Fibroblast of skin of left quadriceps (primary cell): ENCODE results near the gene TSFM.

Source experiments
- DNase-seq, 2 experiments: peaks; one replicate each; pipeline ENCODE4 v3.0.0-alpha.2; 2013; ENCODE audit warnings: low read depth in 2 of 2

The TSFM gene

GRCh38 chr12:57782608-57783465 is at the start of gene TSFM:
TSFM (plus strand) TSS chr12:57782787; CDS start chr12:57782802, 15 bp downstream.
- DNase-seq: peak; percentile 82 to 85

- DNase-seq: no peak
These were observed 48.7 kb upstream of the TSFM start for GRCh38 chr12:57733928-57734327.

- DNase-seq: no peak
These were observed 48.0 kb upstream of the TSFM start for GRCh38 chr12:57734591-57734990.

GRCh38 chr12:57735198-57735855 is 47.3 kb upstream of the TSFM start:
- DNase-seq: no peak

DNA sequence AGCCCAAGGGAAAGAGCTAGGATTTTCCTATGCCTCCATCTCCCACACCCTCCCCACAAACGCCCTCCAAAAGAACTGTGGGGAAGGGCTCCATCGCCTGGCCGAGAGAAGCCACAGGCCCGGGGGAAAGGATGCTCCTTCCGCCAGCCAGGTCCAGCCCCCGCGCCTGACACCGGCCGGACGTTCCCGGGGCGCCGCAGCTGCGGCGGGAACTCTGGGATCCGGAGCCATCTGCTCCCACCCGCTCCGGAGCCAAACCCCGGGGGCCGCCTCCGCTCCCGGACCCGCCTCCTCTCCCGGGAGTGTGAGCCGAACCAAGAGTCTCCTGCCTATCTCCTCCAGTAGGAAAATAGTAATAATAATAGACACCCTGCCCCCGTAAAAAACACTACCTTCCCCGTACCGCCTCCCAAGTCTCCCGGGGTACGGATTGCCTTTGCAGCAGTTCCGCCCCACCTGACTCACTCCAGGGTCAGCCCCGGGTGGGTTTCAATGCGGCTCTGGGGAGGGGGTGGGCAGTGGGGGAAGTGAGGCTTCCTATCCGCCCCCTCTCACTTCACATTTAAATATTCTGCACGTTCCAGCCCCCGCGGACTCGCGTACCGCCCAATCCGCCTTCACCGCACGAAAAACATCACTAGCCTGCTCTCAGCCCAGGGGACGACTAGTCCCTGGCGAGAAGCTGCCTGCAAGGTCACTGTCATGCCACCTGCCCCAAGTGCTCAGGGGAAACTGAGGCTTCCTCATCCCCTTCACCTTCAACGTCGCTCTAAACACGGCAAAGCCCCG is 46.4 kb upstream of the TSFM start:
- DNase-seq: no peak

DNA sequence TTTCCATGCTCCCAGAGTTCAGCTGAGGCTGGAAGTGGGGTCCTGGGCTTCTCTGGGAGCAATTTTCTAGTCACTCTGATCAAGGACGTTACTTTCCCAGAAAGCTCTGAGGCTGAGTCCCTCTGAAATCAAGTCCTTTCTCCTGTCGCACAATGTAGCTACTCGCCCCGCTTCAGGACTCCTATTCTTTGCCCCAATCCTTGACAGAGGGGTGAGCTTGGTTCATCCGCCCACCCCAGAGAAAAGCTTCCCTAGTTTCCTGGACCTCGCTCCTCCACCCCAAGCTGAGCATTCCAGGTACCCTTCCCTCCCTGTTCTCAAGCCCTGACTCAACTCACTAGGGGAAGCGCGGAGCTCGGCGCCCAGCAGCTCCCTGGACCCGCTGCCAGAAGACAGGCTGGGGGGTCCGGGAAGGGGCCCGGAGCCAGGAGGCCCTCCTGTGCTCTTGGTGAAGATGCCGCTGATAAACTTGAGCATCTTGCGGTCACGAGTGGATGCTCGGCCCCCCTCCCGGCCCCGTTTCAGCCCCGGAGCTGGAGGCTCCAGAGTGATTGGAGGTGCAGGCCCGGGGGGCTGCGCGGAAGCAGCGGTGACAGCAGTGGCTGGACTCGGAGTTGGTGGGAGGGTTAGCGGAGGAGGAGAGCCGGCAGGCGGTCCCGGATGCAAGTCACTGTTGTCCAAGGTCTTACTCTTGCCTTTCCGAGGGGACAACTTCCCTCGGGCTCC is 45.7 kb upstream of the TSFM start:
- DNase-seq: no peak

GRCh38 chr12:57737467-57738460 is 44.8 kb upstream of the TSFM start:
- no peak for DNase-seq

DNA sequence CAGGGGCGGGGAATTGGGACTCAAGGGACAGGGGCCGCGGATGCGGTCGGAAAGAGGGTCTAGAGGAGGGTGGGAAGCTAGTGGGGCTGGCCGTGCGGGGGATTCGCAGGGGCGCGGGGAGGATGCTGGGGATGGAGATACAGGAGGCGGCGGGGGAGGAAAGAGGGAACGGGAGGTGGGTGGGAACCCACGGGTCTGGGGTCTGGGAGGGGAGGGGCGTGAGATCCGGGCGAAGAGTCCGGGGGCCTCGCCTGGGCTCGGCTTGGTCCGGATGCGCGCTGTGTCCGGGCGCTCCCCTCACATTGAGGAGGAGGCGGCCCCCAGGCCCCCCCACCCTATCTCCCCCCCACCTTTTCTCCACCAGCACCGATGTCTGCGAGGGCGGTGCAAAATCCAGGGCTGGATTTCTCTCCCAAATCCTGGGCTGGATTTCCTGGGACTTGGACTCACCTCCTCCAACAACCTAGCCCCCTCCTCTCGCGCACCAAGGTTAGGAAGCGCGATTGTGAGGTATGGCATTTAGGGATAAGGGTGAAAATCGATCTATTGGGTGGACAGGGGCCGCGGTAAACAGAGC is 43.8 kb upstream of the TSFM start, which contains the start of gene AGAP2:
Gene AGAP2 (minus strand): TSS at position 82 of the 577 bp plus-strand sequence. CDS start 496 bp downstream, outside the sequence.
- DNase-seq: no peak

DNA sequence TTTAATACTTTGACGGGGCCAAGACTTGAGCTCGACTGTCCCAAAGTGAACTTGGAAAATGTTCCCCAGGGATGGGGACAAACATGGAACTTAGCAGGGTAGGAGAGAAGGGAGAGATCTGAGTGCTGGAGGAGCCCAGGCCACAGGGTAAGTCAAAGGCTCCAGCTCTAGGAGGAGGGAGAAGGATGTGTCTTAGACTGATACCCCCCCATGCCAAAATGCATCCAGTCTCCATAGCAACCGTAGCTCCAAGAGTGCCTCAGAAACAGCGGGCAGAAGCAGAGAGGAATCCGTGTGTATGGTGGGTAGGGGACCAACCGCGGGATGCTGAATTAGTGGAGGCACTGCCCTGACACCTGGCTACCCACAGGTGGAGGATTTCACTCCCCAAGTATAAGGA is 43.2 kb upstream of the TSFM start:
- DNase-seq: no peak

- no peak for DNase-seq
These were observed 42.6 kb upstream of the TSFM start for GRCh38 chr12:57739914-57740538.

DNA sequence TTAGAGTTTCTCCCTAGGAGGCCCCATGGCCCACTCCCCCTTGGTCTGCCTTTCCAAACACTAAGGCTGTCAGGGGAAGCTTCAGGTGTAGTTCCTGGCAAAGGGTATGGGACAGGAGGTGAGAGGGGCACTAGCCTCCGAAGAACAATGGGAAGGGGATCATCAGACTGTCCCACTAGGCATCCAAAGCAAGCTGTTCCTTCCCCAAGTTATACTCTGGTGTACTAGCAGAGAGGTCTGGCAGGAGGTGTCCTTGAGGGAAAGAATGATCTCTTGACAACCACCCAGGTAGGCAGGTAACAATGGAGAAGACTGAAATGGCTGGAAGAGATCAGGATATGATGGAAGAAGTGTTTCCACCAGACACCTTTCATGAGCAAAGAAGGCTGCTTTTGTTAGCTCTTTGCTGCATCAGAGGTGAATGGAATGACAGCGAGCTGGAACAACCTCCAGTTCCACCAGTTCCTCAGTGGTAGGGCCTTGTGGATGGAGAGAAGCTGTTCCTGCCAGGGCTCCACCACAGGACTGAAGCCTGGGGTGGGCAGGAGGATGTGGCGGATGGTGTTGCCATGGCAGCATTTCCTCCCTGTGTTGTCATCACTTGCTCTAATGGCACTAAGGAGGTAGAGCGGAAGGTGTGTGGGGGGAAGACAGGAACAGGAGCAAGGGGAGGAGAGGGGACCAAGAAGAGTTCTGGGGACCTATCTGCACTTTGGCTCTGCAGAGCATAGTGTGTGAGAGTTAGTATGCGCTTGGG is 41.8 kb upstream of the TSFM start:
- DNase-seq: no peak

DNA sequence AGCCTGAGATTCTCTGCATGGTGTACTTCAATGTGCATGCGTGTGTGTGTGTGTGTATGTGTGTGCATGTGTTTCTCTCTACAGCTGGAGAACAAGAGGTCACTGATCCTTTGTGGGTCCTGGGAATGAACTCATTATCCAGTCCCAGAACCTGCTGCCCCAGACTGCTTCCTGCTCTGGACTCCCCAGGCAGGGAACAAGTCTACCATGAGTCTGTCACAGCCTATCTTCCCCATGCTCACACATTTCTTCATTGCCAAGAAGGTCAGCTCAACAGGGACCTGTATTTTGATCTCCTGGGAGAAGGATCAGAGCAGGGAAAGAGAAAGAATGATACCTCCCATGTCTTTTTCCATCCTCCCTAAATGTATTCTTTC is 41.2 kb upstream of the TSFM start:
- DNase-seq: no peak

- DNase-seq: no peak
These were observed 40.5 kb upstream of the TSFM start for GRCh38 chr12:57741844-57742738.

GRCh38 chr12:57743769-57744168 is 38.8 kb upstream of the TSFM start:
- DNase-seq: no peak

GRCh38 chr12:57744194-57744776 is 38.3 kb upstream of the TSFM start:
- DNase-seq: no peak

DNA sequence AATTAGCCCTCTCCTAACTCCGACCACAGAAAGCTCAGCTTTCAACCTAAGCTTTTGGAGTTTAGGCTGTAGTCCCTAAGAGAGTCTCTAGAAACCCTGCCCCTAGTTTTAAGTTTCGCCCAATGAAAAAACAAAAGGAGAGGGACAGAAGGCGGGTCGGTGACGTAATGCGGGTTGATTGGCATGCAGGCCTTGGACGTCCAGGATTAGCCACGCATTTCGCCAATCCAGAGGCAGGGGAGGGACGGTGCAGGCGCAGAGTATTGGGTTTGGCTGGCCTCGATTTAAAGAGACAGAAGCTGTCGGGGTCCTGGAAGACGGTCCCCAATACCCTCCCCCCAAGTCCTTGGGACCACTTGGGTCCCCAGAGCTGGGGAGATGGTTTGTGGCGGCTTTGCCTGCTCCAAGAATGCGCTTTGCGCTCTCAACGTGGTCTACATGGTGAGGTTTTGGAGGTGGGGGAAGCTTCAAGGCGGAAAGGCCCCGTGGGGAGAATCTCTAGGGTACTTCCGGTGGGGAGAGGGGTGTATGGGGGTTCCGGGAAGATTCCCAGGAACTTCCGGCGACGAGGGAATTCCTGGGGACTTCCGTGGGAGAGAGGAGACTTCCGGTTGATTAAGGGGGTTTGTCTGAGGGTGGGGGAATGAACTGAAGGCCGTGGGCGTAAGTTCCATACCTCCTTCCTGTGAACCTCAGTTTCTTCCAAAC is 37.7 kb upstream of the TSFM start, which contains the start of gene TSPAN31:
Gene TSPAN31 (plus strand): TSS at position 263 of the 708 bp plus-strand sequence. CDS start 116 bp downstream, at position 379.
- peak; percentile 97 for DNase-seq

DNA sequence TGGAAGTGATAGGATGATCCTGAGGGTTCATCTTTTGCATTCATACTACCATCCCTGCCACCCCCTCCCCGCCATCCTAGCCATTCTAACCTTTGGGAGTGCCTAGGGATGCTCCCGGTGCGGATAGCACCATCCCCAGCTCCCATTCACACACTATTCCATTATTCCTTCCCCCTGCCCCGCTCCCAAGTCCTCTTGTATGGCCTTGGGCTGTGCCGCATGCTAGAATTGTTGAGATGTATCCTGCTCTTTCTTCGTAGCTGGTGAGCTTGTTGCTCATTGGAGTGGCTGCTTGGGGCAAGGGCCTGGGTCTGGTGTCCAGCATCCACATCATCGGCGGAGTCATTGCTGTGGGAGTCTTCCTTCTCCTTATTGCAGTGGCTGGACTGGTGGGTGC is 37.1 kb upstream of the TSFM start:
- DNase-seq: no peak
